Stimulated activated CD8-positive, alpha-beta memory T cell treated with anti-CD3 and anti-CD28 coated beads, Interleukin-2, amount 100 ng/mL, for 1 hour (primary cell): ENCODE measurements around the gene DELE1.
"Not testable (repeated sequence)": the region's sequence is repeated elsewhere in the genome, so short reads cannot be mapped to it uniquely, and the experiment has no call there.

ENCODE experiments used
- DNase-seq, 2 donors: peaks; one replicate each; pipeline ENCODE4 v3.0.0-alpha.2; 2020; ENCODE audit warnings: low read depth in 2 of 2

DELE1 gene

DNA sequence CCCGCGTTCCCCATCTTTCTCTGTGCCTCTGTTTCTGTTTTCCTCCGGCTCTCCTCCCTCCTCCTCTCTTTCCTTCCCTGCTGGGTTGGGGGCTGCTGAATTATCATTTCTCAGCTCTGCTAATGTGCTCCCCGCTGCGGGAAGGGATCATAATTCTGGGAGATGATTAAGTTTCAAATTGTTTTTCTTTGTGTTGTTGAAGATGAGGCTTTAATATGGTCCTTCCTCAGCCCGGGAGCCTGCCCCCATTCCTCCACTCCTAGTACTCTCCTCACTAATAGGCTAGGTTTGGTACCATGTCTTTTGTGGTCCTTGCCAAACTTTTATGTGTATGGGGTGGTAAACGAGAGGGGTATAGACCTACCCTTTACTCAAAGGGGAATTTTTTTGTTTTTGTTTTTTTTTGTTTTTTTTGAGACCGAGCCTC lies 39.8 kb upstream of the DELE1 start:
- no peak for DNase-seq

DNA sequence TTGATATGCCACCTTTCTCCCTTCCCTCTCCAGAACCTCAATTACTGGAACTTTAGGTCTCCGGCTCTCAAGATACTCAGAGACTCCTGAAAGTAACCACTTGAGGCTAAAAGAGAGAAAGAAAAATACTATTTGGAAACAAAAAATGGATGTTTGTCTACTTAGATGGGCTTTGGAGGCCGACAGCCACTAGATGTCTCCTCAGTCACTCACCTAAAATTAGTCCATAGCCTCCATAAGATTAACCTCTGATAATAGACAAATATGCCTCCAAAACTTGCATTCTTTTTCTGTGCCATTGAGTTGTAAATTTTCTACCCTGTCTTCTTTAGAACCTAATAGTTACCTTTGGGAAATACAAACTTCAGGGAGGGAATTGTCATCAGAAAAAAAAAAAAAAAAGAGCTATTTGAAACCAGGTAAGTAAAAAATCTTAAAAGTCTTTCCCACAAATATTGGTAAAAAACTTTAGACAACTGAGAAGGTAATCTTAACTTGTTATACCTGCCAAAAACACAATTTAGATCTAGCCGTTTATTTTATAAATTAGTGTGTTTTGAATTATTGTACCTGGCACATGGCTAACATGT lies 34.3 kb upstream of the DELE1 start:
- no peak for DNase-seq

DNA sequence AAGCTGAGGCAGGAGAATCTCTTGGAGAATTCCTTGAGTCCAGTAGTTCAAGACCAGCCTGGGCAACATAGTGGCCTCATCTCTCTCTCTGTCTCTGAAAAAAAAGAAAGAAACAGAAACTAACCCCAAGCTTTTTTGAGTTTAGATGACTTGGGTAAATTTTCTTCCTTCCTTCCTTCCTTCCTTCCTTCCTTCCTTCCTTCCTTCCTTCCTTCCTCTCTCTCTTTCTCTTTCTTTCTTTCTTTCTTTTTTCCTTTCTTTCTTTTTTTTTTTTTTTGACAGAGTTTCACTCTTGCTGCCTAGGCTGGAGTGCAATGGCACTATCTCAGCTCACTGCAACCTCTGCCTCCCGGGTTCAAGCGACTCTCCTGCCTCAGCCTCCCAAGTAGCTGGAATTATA lies 33.2 kb upstream of the DELE1 start:
- DNase-seq, result not testable (repeated sequence)

DNA sequence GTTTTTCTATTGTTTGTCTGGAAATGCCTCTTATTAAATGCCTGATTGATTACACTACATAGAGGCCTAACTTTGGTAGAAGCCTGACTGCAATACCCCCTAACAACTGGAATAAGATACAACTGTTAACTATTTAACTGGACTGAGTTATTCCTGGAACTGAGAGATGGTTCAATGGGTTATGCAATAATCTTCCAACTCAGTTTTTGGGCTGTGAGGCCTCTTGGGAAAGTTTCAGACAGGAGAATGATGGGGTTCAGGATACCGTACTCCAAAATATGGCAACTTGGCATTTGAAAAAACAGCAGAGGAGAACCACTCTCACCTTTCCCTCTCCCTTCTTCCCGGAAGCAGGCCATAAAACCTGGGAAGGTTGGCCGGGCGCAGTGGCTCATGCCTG lies 26.2 kb upstream of the DELE1 start:
- DNase-seq, result no peak

DNA sequence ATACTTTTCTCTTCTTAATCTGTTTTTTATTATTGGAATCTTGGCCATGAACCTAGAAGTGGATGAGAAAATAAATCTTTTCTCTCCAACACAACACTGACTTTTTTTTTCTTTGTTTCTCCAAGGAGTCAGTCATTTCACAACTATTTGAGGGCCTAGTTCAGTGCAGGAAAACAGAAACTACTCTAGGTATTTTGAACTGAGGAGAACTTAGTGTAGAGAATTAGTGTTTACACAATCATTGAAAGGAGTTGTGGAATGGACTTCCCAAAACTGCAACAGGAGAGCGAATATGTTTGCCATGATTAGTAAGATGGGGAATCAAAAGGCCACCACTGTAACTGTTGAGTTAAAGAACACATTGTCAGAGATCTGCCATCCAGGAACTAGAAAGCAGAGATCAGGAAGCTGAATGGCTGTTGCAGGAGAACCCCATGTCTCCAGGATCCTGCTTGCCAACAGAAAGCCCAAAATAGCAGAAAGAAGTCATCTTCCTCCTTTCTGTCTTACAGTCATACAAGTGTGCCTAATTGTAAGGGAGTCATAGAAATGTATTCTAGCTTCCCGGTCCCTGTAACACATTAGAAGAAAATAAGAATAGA lies 25.1 kb upstream of the DELE1 start:
- no peak for DNase-seq

DNA sequence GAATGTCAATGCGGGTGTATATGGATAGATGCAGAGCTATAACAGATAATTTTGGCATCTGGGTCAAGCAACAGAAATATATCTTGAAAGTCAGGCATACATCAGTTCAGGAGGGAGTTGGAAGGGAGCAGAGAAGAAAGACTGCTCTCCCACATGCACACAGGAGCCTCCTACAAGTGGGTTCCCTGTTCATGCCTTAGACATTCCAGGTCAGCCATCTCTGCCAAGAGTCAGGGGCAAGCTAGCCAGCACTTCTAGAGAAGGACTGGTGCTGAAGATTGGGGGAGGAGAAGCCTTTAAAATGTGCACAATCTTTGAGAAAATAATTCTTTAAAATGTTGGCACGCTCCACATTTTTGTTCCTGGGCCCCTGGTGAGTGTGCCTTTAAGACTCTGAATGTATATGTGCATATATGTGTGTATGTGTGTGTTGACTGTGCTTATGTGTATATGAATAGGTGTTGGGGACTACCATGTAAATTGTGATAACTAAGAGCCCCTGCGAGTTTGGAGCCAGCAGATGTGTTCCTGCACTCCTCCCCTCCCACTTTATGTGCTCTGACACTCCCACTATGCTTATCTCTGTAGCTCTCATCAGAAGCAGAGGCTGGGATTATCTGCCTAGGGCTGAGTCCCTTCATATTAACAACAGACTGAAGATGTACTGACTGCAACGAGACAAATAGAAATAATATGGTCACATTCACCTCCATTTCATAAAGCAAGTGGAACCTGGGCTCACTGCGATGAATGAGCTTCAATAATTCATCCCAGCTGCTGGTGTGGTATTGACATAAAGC lies 21.5 kb upstream of the DELE1 start:
- no peak for DNase-seq

DNA sequence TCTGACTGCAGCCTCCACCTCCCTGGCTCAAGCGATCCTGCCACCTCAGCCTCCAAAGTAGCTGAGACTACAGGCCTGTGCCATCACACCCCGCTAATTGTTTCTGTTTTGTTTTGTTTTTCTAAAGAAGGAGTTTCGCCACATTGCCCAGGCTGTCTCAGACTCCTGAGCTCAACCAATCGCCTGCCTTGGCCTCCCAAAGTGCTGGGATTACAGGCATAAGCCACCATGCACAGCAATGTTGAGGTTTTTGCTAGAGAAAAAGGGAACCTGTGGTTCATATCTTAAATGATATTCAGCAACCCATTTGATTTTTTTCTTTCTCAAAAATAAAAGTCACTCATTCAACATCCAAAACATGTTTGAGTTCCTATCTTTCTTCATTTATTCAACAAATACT lies 20.4 kb upstream of the DELE1 start:
- no peak for DNase-seq

DNA sequence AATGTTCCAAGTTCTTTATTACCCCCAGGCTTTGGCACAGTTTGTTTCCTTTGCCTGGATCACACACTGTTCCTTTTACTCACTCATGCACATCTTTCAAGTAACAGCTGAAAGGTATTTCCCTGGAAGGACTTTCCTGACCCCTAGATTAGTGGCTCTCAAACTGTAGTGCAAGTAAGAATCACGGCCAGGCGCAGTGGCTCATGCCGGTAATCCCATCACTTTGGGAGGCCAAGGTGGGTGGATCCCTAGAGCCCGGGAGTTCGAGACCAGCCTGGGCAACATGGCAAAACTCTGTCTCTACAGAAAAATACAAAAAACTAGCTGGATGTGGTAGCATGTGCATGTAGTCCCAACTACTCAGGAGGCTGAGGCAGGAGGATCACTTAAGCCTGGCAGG lies 19.1 kb upstream of the DELE1 start:
- no peak for DNase-seq

DNA sequence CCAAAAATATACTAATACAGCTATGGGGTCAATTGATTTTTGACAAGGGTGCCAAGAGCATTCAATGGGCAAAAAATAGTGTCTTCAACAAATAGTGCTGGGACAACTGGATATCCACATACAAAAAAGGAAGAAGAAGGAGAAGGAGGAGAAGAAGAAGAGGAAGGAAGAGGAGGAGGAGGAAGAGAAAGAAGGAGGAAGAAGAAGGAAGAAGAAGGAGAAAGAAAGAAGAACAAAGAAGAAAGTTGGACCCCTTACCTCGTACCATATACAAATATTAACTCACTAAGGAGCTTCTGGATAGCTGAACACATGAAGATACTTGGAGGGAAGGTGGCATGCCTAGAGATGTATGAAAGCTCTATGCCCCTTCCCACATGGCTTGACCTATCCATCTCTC lies 17.2 kb upstream of the DELE1 start:
- DNase-seq, result no peak

DNA sequence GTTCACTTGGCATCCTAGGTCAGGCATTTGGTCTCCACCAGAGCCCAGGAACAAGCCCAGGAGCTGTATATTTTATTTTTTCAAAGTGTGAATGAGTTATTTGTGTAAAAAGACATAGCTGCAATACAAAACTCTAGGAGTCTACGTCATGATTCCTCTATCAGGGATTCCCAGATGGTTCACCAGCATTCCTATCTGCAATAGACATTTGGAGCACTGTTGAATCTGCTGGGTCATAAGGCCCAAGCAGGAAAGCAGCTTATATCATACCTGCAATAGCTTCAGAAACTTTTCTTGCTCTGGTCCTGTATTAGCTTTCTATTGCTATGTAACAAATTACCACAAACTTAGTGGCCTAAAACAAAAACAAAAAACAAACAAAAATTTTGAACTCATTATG lies 16.7 kb upstream of the DELE1 start:
- no peak for DNase-seq

DNA sequence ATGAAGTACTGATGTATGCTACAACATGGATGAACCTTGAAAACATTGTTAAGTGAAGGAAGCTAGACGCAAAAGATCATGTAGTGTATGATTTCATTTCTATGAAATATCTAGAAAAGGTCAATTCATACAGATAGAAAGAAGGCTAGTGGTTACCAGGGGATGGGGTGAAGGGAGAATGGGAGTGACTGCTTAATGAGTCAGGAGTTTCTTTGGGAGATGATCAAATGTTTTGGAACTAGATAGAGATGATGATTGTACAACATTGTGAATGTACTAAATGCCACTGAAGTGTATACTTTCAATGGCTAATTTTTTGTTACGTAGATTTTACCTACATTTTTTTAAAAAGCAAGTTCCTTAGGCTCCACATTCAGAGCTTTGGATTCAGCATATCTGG lies 14.9 kb upstream of the DELE1 start:
- DNase-seq, result no peak

DNA sequence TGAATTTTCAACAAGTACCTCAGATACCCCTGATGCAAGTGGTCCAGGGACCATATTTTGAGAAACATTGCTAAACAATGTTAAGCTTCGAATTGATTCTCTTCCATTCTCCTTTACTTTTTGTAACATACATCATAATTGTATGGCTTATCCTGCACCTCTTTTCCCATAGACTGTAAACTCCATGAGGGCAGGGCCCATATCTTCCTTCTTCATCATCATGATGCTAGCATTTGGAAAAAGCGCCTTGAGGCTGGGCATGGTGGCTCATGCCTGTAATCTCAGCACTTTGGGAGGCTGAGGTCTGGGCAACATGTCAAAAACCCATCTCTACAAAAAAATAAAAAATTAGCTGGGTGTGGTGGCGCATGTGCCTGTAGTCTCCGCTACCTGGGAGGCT lies 14.5 kb upstream of the DELE1 start:
- DNase-seq, result no peak

DNA sequence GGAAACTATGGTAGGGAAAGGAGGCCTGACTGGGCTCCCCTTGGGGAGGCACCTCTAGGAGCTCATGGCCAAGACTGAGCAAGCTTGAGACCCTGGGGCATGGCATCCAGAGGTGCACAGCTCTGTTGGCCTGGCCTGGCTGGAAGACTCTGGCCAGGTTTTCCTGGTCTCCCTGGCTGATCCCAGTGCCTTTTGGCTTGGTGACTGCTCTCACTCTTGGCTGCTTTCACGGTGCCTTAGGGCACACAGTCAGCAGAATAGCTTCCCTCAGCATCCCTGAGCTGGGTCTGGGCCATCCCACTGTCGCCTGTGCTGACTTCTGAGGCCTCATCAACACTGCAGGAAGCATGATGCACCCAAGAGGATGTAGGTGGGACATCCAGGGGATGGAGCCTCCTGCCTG lies 13.4 kb upstream of the DELE1 start:
- DNase-seq, result no peak

DNA sequence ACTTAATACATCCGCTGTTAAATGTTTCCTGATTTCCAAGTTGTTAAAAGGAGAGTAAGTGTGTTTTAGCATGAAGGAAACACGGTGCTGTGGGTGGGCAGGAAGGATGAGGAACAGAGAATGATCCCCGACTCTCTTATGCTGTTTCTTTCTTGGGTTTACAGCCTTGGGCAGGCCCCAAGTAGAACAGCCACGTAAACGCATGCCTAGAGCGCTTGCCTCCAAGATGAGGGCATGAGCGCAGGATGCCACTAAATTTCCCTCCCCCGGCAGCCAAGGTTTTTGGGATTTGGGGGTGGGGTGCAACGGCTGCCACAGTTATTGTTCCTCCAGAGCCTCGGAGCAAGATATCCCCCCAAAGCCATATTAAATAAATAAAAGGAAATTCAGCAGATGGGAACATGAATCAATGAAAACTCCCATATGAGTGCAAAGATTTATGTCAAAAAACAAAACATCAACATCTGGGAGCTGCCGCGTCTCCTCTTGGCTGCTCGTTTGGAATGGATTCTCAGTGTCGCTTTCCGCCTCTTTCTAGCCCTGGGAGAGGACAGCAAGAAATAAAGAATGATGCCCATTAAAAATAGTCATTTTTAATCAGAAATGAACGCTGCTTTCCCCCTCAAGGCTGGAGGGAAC lies 10.0 kb upstream of the DELE1 start:
- DNase-seq, result no peak

DNA sequence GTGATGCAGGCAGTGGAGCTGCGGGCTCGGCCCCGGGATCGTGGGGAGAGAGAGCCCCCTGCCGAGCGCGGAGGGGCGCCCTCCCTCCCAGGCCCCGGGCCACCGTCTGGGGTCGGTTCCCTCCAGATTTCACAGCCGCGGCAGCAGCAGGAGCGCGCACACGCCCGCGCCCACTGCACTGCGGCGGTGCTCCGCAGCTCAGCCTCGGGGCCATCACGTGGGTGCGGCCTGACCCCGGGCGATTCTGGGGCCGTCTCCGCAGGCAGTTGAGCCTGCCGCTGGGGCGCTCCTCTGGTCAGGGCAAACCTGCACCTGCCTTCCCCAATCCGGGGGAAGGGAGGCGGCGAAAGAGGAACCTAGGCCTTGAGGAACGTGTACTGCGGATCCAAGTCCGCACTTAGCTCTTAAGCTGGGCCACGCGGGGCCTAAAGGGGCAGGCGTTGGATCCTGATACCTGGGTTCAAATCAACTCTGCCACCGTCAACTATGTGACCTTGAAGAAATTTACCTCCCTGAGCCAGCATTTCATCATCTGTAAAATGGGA lies 9.4 kb upstream of the DELE1 start:
- no peak for DNase-seq

DNA sequence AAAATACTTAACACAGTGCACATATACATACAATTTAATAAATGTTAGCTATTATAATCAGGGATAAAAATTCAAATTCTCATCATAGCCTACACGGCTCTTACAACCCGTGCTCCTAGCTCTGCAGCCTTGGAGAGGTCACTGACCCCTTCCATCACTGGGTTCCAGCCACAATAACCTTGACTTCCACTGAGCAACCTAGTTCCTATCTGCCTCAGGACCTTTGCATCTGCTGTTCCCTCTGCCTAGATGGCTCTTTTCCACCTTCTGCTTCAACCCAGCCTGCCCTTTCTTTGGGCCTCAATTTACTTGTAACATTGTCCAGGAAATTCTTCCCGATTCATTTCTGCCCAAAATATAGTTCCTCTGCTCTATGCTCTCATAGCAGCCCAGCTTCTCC lies 8.9 kb upstream of the DELE1 start:
- DNase-seq, result no peak

DNA sequence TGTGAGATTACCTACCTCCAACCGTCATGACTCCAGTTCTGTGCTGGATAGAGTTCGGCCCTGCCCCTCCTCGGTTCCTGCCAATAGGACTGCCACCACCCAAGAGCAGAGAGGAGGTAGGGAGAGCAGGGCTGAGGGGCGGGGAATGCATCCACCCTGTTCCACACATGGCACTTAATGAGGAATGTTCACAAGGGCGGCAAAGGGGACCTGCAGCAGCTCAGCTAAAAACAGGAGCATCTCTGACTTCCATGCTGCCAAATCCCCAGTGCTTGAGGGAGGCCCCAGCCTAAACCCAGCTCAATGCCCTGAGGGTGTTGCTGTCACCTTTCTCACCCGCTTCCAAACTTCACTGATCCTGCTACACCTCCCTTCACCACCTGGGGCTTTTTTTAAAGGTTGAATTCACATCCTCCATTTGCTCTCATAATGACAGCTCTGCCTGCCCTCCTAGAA lies 7.8 kb upstream of the DELE1 start:
- DNase-seq, result no peak

DNA sequence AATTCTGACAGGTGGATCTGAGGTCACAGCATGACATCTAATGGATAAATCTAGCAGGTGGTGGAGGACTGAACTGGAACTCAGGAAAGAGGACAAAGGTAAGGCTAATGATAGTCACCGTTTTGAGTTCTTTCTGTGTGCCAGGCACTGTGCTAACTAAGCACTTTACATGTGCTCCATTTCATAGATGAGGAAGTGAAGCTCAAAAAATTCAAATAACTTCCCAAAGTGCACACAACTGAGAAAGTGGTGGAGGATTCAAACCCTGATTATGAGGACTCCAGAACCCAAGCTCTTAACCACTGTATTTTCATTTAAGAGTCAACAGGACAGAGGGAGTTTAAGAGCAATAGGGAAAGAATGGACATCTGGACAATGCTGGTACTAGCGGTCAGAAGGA lies 7.1 kb upstream of the DELE1 start:
- no peak for DNase-seq

DNA sequence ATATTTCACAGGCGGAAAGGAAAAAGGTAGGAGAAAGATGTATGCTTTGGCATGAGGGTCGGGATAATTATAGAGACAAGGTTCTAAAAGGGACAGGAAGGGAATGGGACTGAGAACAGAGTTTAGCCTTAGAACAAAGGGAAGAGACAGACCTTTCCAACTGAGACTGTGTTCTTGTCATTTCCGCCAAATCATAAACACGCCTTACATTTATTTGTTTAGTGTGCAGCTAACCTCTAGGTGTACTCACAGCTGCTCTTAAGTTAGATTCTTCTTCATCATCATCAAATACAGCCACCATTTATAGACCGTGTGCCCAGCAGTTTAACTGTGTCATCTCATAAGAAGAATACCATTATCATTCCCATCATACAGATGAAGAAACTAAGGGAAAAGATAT lies 5.9 kb upstream of the DELE1 start:
- no peak for DNase-seq

DNA sequence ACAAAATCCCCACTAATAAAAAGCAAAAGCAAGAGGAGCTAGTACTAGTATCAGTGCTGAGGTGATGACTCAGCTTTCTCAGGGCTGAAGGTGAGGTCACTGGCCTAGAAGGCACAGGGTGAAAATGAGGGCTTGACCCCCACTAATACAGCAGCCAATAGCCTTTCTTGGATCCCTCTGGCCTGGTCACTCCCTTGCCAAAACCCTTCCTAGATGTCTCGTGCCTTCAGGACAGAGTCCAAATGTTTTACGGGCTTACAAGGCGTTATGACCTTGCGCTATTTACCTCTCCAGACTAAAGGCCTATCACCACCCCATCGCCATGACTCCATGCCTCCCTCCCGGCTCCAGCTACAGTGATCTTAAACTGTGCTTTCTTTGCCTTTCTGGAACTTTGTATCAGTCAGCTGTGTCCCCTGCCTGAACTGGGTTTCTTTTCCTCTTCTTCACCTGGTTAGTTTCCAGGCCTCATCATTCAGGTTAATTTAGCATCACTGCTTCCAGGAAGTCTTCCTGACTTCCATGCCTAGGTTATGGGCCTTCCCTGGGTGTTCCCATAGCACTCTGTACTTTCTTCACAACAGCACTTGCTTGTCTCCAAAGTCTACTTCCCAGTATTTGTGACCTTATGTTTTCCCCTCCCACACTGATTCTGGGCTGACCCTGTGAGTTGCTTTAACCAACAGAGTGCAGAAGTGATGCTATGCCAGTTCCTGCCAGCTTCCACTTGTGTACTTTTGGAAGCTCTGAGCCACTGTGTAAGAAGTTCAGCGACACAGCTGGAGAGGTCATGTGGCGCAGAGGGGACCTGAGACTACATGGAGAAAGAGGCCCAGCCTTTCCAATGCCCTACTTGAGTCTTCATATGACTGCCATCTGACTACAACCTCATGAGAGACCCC lies 4.2 kb upstream of the DELE1 start:
- DNase-seq, result no peak

DNA sequence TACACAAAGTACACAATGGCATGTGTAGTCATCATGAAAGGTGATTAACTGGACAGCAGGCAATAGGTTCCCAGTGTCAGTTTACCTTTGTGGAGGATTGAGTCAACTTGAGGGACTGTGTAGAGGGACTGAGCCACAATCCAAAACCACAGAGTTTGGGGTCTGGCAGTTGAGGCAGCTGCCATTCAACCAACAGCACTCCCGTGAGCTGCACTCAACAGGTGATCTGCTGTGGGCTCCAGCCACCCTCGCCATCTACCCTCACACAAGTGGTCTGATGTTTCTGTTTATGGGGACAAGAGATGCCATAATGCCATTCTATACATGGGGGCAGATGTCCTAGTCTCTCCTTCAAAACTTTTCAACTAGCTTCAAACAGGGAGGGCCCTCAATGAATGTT lies 2.9 kb upstream of the DELE1 start:
- DNase-seq, result no peak
